ENCODE measurements around the gene CTTNBP2NL. TPM values are rescaled to one million over a fixed set of nuclear protein-coding genes. Genes with fewer than 3 reads are reported as not detected.

CTTNBP2NL gene
- total and polyA plus RNA-seq, 10 of the 15 experiments (the other 5 are each of a cell fraction or from before 2014, with no cell fraction given), result 2.1 to 11.3 (median 5.6) TPM

GRCh38 chr1:112395821-112396652 lies at the start of gene CTTNBP2NL (continued):
- TF ChIP-seq ZBTB11 (CRISPR knock-in tag; IDR thresholded peaks at IDR 0.05) (no peak), EED (IDR thresholded peaks at IDR 0.05; ENCODE audit: low read depth) (peak; percentile 94), SMARCA5 (IDR thresholded peaks at IDR 0.05) (no peak), SMAD1 (IDR thresholded peaks at IDR 0.05; ENCODE audit: low read depth, partially characterized antibody) (no peak), ASH2L (IDR thresholded peaks at IDR 0.05; ENCODE audit: borderline replicate concordance, low read depth) (no peak), WRNIP1 (IDR thresholded peaks at IDR 0.05; ENCODE audit: borderline replicate concordance, low read depth, low read length) (no peak), TCF3 (IDR thresholded peaks at IDR 0.05; ENCODE audit: borderline replicate concordance, insufficient read depth, low read depth, low read length) (no peak), SIN3A (IDR thresholded peaks at IDR 0.05; ENCODE audit: low read depth, low read length) (no peak), MTA3 (IDR thresholded peaks at IDR 0.05; ENCODE audit: borderline replicate concordance, low read length) (no peak), NFYA (IDR thresholded peaks at IDR 0.05; ENCODE audit: borderline replicate concordance, low read depth, low read length) (peak; percentile 6; the same call in 1 of the 2 replicates), SPI1 (IDR thresholded peaks at IDR 0.05; ENCODE audit: borderline replicate concordance, insufficient read depth, low read depth, low read length) (no peak), RAD51 (IDR thresholded peaks at IDR 0.05) (no peak), IRF3 (IDR thresholded peaks at IDR 0.05) (peak; percentile 64; the same call in 1 of the 2 replicates), HDAC2 (IDR thresholded peaks at IDR 0.05) (no peak), CBX5 (IDR thresholded peaks at IDR 0.05; ENCODE audit: low read depth) (no peak), MLLT1 (IDR thresholded peaks at IDR 0.05) (no peak), PML (IDR thresholded peaks at IDR 0.05; ENCODE audit: low read length) (no peak), NFXL1 (IDR thresholded peaks at IDR 0.05; ENCODE audit: borderline replicate concordance) (no peak), CHD4 (IDR thresholded peaks at IDR 0.05) (no peak), PRDM15 (CRISPR knock-in tag; IDR thresholded peaks at IDR 0.05) (no peak), SUZ12 (IDR thresholded peaks at IDR 0.05; ENCODE audit: unreplicated experiment) (no peak)
